Stimulated activated CD8-positive, alpha-beta memory T cell treated with anti-CD3 and anti-CD28 coated beads, Interleukin-4, amount 100 ng/mL, for 24 hours (primary cell): Measurements from ENCODE around the gene FUNDC2.

Experiments
- DNase-seq: peaks from one replicate; pipeline ENCODE4 v3.0.0-alpha.2; 2020; ENCODE audit warnings: low read depth

FUNDC2 gene

DNA sequence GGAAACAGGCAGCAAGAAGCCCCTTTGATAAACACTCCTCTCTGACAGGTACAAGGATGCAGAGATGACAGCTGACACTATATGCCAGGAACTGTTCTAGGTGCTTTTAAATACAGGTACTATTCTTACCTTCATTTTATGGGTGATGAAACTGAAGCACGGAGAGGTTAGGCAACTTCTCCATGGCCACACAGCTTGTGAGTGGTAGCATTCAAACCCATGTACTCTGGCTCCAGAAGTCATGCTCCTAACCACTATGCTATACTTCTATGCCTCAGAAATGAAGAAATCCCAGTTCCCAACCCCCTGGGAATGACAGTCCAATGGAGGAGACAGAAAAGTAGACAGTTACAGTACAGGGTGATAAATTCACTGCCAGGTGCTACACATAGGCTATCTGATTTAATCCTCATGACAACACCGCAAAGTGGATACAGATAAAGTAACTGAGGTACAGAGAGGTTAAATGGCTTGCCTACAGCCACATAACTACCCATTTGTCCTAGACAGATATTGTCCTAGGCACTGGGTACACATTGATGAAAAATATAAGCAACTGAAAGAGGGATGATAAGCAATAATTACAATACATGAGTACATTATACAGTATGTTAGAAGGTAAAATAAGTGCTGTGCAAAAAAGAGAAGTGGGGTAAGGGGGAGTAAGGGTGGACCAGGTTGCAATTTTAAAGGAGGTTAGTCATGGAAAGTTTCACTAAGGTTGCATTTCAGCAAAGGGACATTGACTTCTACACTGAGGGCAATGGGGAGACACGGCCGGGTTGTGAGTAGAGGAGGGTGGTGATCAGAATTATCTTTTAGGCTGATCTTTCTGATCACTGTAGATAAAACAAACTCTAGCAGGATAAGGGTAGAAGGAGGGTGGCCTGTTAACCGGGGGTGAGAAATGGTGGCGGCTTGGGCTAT, 2.5 kb upstream of the FUNDC2 start:
- no peak for DNase-seq

DNA sequence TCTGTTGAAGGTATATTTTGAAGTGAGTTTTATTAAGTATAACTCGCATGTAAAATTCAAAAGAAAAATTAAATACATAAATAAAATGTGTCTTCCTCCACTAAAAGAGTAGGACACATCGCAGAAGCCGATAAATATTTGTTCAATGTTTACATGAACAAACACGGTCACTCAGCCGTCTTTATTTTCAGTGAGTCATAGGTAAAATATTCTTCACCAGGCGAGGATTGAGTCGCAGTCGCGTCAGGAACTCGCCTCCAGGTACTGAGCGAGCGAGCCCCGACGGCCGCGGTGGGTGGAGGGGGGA, 271 bp upstream of the FUNDC2 start:
- no peak for DNase-seq

DNA sequence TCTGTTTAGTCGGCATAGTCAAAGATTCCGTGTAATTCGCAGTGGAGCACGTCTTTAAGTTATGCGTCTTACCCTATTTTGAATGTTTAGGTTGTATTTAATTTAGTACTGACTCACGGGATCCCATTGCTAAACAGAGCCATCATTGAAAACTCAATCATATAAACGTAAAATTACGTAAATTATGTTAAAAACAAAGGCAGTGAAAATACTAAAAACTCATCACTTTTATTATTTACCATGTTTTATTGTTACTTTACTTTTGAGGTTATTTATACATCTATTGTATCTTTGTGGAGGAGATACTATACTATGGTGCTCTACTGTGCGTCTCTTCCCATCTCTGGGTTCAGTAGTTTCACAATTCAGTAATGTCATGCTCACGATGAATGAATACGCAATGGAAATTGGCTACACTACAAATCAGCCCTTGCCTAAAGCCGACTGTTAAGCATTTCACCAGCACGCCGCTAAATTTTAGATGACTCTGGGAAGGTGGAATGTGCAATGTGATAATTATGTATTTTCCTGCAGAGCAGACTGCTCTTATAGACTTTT, 944 bp downstream of the FUNDC2 start:
- no peak for DNase-seq

DNA sequence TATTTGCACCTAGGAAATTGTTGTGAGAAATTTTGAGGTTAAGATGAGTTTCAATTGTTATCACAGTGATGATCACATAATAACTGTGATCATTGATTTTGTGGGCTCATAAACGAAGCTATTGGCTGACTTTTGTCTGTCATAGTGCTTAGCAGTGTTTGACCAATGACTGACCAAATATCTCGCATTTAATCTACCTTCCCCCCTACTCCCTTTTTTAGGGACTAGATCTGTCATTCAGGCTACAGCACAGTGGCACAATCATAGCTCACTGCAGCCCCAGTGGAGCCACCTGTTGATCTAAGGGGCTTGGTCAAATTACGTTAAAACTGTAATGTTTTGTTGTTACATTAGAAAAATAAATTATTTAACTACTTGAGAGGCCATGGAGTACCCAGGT, 1.5 kb downstream of the FUNDC2 start:
- no peak for DNase-seq

DNA sequence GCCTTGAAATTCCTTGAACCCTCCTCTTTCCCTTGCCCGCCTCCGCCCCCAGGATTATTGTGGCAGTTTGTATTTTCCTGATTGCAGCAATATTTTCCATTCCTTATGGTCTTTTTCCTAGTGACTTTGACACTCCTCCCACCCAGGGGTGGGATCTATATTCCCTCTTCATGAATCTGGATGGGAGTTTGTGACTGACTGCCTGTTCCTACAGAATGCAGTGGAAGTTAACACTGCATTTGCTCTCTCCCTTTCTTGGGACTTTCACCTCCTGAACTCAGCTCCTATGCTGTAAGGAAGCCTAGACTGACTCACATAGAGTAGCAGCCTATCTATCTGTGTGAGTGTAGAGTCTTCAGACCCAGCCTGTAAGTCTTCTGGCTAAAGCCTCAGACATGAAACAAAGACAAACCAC, 2.2 kb downstream of the FUNDC2 start:
- no peak for DNase-seq

DNA sequence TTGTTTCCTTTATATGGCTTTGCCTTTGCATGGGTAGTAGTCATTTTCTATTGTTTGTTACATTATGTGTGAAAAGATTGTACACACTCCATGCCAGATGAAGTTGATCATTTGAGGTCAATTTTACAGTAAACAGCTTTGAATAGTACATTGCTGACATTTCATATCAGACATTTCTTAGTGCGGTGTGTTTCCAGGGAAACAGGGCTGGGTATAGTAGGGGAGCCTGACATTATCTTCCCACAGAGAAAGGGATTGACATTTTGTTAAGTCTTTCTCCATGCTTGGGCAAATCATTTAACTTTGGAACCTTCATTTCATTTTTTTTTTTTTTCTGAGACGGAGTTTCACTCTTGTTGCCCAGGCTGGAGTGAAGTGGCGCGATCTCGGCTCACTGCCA, 5.0 kb downstream of the FUNDC2 start:
- no peak for DNase-seq

DNA sequence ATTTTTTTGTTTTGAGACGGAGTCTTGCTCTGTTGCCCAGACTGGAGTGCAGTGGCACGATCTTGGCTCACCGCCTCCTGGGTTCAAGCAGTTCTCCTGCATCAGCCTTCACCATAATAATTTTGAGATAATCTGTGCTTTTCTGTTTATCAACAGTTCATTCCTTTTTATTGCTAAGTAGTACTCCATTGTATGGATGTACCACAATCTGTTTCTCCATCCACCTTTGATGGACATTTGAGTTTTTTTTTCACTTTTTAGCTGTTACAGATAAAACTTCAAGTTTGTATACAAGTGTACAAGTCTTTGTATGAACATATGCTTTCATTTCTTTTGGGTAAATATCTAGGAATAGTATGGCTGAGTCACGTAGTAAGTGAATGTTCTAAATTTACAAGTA, 9.0 kb downstream of the FUNDC2 start:
- no peak for DNase-seq

DNA sequence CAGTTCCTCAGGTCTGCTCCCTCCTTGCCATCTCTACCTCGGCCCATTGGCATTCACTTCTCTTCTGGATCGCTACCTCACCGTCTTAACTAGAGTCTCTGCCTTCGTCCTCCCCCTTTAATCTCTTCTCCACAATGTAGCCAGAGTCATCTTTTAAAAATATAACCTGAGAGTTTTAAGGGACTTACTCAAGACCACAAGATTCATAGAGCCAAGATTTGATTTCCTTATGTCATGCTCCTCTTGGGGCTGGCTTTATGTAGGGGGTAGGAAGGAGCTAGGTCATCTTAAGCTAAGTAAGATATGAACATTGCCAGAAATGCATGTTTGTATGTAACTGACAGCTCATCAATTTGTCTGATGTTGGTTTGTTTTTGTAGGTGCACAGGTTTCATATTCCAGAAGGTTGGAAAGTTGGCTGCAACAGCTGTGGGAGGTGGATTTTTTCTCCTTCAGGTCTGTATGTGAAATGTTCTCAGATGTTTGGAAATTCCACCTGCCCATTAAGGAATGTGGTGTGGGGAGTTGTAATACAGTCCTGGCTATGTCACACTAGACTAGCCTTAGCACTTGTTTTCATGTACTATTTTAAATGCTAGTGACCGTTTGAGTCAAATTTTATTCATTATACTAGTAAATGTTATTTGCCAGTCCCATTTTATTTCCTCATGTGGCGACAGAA, 19.6 kb downstream of the FUNDC2 start:
- DNase-seq = no peak

DNA sequence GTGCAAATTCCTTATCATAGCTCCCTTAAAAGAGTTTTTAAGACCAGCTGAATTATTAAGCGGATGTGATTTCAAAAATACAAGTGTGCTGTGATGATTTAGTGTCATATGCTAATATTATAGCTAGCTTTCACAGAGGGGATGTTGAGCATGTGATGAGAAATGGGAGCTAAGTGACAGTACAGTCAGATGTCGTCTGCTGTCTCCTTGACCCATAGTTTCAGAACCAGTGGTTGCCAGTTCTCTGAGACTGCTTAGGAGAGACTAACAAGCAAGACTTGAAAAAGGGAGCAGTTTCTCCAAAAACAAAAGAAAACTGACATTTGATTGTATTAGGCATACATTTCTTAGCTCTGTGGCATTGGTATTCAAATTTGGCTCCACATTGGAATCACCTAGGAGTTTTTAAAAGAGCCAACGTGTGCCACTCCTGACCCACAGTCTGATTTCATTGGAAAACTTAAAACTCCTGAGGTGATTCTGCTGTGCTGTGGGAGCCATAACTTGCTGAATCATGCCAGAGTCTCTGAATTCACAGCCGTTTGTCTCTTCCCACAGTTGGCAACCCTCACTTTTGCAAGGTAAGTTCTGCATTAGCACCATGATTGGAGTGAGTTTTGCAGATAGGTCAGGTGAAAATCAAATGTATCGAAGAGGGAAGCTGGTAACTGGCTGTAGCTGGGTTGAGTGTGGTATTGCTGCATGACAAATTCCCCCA, 20.3 kb downstream of the FUNDC2 start:
- no peak for DNase-seq

DNA sequence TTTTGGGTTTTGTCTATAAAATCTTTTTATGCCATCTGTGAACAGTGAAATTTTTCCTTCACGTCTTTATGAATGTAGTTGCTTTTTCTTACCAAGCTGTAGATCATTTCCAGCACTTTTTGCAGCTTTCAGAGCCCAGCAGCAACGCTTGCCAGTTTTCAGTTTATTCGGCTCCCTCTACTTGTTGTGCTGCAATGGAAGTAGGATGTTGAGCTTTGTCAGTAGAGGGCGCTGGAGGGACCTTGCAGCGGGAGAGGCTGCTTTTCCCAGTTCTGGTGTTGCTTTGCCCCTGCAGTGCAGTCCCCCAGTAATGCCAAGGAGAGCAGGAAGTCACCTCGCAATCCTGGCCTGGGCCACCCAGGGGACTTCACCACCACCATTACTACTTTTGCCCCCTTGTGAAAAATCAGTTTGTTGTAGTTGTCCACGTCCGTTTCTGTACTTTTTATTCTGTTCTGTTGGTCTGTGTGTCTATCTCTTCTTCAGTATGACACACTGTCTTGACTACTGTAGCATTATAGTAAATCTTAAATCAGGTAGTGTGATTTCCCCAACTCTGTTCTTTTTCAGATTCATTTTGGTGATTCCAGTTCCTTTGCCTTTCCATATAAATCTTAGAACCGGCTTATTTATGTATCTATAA, 22.5 kb downstream of the FUNDC2 start:
- DNase-seq = peak; percentile 7

DNA sequence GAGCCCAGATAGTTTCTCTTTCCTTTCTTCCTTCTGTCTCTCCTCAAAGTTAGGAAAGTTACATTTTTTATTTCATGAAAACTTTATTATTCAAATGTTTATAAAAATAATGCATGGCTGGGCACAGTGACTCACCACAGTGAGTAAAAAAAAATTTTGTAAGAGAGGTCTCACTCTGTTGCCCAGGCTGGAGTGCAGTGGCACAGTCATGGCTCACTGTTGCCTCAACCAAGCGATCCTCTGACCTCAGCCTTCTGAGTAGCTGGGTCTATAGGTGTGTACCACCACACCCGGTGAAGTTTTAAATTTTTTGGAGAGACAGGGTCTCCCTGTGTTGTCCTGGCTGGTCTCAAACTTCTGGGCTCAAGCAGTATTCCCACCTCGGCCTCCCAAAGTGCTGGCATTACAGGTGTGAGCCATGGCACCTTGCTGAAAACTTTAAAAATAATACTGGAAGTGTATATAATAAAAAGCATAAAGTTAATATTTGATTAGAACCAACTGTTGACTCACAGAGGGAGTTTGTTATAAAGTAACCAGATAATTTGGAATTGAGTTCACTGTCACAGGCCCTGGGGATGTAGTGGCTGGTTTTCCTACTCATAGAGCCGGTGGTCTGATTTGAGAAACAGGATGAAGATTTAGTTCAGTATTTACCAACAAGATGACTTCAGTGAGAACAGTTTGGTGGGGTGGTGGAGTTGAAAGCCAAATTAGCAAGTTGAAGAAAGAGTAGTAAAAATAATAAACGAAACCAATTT, 26.3 kb downstream of the FUNDC2 start:
- no peak for DNase-seq

DNA sequence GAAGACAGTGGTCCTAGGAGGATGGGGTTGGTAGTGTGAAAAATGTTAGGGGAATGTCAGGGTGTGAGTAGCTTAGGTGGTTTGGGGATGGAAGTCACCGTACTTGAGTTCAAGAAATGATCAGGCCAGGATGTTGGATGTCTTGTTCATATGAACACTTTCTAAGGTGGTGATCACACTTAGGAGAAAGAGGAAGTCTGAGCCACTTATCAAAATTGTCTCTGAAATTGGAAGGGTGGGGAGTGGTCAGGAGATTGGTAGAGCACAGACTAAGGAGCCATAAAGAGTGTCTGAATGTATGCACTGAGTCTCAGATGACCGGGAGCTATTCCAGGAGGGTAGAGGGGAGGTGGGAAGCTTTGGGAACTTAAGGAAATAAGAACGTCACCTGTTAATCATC, 27.0 kb downstream of the FUNDC2 start:
- DNase-seq = no peak

DNA sequence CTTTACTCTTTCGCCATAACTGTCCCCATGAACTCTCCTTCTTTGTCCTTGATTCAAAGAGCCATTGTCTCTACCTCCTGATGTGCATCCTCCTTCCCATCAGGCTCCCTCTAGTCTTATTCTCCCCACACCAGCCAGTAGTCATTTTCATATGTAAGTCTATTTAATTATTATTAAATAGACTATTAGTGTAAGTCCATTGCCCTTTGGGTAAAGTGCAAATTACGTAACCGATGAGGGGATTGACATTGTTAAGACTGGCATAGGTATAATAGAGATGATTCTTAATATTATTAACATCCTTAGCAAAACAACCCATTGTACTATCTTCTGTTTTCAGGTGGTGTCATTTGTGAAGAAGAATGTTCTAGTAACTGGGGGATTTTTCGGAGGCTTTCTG, 27.6 kb downstream of the FUNDC2 start:
- DNase-seq = no peak

DNA sequence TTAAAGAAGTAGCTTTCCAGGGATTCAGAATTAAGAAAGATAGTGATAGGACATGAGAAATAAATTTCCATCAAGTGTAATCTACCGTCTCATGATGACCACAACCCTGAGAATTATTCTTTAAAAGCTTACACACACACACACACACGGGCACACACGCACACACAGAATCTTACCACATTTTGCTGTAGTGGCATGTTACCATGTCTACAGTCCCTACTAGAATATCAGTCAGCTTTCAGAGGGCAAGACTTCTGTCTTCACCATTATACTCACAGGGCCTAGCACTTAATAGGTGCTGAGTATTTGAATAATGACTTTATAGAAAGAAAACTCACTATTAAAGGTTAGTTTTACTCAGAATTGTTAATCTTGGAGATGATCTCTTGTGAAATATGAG, 28.9 kb downstream of the FUNDC2 start:
- DNase-seq = no peak

DNA sequence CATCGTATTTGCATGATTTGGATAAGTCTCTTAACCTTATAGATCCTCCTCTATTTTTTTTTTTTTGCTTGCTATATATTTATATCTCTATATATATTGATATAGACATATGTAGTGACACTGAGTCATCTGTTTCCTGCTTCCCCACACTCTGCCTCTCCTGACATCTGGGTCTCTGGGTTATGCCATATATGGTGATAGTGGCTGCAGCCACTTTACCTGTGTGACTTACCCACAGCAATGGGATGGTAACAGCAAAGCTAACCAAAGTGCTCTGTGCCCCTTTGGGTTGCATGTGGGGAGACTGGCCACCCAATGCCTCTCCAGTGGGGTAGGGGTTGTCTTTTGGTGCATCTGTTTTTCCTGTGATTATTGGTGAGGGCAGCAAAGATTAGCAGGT, 29.8 kb downstream of the FUNDC2 start:
- no peak for DNase-seq

DNA sequence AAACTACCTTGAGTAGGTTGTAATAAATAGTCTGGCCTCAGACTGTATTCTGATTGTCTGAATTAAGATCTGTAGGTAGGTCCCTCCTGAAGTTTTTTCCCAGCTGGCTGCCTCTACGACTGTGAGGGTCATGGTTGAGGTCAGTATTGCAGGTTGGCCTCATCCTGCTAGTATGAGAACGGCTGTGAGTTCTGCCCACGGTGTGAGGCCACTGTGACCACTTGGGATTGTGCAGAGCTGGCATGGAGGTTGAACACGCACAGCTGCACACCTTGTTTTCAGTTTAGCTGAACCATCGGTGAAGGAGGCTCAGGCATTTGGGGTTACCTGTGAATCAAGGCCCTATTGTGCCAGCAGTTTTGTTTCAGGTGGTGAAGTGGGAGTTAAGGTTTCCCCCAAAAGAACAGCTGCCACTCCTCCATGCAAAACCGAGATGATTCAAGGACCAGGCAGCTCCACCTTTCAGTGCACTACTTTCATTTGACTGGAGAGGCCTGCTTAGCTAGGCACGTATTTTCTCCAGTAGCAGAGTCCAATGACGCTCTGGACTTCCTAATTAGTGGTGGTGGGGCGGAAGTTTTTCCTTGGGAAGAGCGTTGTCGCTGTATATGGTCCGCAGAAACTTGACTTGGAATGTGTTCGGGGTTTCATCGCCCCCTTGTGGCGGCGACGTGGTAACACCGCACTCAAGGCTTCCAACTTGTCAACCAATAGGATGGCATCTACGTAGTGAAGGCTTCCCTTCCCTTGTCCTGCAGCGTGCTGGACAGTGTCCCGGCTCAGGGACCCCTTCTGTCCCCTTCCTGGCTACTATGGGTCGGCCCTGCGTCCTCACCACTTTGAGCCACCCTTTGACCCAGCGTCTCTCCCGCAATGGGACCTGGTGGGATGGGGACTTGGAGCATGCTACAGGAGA, 30.5 kb downstream of the FUNDC2 start:
- peak; percentile 19 for DNase-seq

DNA sequence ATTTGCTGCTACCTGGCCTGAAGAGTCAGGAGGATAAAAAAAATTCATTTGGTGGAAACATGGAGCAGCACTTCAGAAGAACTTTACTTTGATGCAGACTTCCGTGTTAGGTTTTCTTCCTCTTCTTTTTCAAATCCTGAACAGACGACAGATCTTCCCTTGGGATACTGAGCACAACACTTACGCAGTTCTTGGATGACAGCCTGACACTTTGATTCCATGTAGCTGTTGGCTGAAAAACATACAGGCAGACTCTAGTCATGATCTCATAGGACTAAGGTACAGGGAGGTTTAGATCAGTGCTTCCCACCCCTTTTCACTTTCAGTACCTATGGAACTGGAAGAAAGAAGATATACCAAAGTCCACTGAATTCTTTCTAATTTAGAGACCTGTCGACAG, 35.1 kb downstream of the FUNDC2 start:
- DNase-seq = no peak

DNA sequence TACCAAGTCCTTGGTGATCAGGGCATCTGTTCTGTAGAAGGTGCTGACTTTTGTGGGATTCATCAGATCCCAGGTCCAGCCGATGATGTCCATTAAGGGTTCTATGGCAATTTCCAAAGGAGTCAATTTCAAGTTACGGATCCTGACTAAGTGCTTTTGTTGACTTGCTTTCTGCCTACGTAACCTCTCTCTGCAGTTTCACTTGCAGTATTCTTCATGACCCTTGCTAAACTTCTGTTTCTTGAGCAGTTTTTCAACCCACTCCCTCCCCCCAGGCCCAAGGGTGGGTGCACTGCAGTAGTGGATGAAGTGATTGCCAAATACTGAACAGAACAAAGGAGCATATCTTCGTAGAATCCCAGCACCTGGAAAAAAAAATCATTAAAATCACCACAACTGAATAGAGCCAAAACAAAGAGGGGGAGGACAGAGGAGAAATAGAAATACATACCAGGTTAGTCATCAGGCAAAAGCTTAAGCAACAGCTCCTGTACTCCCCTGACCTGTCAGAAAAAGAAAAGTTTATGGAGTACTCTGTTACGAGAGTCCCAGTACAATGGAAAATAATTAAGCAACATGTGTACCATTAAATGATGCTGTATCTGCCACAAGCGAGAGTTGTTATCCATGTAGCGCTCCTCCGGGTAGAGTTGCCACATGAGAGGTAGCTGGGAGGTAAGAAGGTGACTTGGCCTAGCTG, 38.5 kb downstream of the FUNDC2 start:
- DNase-seq = no peak

DNA sequence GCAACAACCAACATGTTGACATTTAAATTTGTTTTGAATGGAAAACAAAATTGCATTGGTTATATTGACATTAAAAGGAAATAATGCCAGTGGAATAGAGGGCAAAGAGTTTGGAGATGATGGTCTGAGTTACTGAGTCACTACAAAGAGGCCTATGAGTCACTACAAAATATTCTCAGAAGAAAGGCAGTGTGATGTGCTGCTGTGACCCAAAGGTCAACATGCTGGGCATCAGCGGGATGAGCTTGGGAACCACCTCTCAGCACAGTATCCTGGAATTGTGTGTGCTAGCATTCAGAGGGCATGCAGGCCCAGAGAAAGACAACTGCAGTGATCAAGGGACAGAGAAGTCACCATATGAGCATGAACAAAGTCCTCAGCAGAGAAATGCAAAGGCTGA, 41.5 kb downstream of the FUNDC2 start:
- DNase-seq = no peak

DNA sequence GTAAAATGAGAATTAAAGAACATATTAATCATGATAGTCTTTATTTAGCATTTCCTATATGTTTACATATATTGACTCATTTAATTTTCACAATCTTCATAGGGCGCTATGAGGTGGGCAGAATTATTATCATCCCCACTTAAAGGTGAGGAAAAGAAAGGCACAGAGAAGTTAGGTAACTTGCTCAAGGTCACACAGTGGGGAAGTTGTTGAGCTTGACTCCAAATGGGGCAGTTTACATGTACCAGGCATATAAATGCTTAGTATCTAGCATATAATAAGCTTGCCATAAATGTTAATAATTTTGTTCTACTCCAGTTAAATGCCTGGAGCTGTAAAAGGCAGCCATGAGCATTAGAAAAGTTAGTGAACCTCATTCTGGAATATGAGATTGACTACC, 42.8 kb downstream of the FUNDC2 start:
- no peak for DNase-seq
